Measurements from ENCODE around the gene RPS3.

Gene RPS3

DNA sequence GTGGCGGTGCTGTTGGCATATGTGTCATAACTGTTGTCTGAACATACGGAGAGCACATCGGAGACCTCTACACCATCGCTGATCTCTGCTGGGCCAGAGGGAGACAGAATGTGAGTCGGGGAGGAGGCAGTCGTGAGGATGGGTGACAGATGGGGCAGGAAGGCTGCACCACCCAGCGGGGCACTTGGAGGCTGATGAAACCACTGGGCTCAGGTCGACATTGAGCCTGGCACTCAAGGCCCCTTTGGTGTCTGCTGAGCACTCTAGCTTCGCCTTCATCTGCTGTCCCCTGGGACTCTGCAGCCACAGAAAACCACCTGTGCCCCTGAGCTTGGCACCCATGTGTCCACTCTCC is 36.2 kb downstream of the RPS3 start:
- DNase-seq, result no peak

DNA sequence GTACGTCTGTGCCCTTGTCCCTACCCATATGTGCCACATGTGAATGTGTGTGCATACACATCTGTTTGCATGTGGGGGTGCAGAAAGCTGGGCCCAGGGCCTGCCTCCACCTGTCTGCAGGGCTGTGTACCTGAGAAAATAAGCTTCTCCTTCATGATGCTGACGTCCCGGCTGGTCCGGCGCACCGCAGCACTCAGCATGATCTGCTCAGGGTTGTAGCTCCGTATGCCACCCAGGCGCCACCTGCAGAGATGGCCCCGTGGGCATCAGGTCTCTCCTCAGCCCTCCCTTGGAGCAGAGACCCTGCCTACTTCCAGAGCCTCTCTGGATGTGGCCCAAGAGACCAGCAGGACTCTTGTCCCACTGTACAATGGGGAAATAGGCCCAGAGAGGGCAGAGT is 37.5 kb downstream of the RPS3 start:
- DNase-seq, result no peak

DNA sequence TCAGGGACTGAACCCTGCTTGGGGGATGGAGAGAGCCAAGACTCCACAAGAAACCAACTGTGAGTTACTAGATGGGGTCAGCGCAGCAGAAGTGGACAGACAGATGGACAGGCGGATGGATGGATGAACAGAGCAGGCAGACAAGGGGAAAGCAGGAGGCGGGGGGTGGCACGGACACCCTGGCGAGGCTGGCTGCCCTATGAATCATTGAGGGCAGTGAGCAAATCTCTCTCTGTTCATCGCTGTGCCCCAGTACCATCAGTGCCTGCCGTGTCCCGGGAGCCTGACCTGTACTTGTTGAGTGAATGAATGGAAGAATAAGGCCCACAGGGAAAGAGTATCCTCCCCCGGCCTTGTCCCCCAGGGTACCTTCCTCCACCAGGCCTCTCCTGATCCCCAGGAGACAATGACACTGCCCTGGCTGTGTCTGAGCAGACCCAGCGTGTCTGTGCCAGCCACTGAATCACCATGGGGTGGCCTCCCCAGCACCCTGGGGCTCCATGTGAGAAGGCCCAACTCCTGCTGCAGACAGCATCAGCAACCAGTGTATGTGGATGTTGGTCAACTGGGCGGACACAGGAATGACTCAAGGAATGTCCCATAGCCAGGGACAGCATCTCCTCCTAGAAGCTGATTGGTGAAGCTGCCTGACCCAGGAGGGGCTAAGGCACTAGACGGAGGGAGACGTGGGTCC is 38.8 kb downstream of the RPS3 start:
- DNase-seq, result no peak

DNA sequence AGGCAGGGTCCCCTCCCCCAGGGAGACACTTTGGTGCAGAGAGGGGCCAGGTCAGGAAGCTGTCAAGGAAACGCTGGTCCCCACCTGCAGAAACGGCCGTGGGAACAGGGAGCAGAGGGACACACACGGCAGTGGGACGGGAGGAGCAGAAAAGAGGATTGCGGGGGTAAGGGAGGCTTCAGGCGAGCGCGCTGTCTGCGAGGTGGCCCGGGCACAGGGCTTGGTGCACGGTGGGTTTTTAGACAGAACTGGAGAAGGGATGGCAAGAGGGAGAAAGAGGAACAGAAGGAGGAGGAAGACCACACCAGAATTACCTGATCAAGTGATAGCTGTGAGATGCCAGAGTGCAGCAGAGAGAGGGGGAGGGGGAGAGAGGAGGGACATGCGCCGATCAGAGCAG is 39.7 kb downstream of the RPS3 start:
- no peak for DNase-seq

DNA sequence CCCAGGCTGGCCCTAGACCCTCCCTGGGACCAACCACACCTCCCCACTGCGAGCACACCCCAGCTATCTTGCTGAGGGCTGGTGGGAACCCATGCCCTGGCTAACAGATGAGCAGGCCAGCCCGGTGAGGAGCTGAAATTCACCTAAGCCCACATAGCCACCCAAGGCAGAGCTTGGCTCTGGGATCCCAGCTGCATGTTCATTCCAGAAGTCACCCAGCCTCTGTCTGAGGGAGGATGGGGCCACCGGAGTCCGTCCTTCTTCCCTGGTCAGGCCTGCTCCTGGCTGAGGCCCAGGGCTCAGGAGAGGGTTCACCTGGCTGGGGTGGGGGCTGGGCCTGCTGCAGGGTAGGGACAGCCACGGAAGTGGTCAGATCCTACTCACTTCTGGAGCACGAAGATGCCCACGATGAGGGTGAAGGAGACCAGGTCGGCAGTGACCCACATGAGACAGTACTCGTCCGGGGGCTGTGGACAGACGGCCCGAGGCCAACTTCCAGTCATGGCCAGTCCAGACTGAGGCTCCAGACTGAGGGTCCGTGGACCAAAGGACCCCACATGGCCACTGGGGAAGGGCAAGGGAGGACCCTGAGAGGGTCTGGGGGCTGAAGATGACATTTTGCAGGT is 40.3 kb downstream of the RPS3 start:
- no peak for DNase-seq

DNA sequence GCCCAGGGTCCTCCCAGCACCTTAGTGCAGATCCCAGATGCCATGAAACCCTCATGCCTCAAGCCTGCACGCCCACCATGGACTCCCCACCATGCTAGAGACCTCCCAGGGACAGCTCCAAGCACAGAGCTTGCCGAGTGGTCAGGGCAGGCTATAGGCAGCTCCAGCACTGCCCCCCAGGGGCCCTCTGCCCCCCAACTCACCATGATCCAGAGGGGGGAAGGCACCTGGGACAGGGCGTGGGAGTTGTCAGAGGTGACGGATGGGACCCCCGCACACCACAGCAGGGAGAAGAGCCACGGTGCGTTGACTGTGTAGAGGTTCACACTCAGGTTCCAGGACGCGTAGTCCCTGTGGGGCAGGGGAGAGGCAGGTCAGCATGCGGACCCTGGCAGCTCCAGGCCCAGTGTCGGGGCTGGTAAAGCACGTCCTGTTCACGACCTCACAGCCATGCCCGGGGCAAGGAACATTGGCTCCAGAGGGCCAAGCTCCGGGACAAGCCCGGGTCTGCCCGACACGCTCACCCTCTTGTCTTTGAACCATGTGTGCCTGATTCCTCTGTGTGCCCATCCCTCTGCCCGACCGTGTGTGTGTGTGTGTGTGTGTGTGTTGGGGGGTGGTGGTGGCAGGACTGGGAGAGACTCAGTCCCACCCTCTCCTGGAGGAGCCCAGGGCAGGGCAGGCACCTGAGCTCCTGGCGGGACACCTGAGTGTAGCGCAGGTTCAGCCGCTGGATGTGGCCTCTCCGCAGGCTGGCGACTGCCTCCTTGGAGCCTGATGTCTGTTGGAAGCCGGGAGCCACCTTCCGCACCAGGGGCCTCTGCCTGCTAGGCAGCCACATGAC is 41.9 kb downstream of the RPS3 start:
- DNase-seq, result no peak

DNA sequence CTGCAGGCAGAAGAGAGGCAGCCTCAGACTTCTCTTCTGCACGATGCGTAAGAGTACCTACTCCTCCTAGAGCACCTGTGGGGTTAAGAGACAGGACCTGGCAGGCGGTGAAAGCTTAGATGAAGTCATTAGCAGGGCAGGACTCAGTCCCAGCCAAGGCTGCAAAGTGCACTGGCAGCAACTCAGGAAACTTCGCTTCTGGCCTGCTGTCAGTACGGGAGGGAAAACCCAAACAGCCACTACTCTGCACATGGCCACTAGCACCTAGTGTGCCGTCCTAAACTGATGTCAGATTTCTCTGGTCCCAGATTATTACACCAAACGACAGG is 42.5 kb downstream of the RPS3 start:
- no peak for DNase-seq

DNA sequence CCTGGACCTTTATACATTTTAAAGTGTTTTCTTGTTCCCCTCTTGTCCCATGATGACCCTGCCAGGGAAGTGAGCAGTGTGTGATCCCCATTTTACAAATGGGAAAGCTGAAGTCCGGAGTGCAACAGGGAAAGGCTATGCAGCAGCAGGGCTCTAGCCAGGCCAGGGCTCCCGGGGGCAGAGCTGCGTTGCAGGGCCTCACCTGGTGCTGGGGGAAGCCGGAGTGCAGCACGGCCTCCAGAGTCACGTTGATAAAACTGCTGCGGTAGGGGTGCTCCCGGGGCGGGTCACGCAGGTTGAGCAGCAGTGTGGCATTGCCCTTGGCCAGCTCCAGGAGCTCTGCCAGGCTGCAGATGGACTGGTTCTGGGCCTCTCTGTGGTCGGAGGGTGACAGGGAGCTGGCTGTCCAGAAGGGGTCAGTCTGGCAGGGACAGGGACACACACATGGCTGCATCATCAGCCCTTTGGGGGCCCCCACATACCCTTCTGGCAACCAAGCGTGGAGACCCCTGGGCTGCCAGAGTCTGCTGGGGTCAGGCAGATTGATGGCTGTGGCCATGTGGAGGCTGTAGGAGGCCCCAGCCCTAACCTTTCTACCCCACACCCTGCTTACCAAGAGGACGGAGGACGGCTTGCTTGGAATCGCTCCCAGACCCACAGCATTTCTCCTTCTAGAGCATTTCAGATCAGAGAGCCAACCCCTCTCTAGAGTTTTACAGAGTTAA is 43.0 kb downstream of the RPS3 start:
- DNase-seq, result no peak

DNA sequence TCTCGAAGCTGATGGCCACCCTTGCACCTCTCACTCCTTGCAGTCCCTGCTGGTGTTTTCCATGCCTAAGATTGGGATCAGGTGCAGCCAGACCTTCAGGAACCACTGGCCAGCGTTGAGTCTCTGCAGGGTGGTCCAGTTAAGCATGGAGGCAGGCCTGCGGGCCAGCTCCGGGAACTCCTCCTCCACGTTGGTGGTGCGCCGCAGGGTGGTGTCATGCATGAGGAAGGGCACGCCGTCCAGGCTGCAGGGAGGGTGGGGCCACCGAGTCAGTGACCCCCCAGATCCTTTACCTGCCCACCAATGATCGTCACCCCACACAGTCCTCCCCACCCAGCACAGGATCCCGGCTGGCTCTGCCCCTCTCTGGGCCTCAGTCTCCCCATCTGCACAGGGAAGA is 43.7 kb downstream of the RPS3 start:
- no peak for DNase-seq

DNA sequence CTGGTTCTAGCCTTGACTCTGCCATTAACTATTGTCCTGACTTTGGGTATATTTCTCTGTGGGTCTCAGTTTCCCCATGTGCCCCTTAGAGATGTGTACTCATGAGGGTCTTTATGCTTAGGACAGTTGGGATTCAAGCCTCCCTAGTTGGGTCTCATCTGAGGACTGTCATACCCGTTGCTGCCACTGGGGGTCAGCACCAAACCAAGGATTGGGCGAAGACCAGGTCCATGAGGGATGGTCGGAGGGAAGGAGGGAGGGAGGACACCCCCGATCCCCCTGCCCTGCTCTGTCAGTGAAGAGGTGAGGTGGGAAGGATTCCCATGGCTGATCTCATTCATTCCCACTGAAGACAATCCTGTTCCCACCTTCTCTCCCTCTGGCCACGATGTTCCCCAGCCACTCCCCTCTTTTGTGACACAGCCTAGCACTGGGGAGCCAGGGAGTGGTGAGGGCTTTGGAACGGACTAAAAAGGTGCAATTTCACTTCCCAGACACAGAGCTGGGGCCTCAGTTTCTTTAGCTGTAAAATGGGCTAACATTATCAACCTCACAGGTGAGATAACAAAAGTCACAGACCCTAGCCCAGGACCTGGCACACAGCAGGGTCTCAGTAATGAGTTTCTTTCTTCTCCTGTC is 46.1 kb downstream of the RPS3 start:
- peak; percentile 35 to 59 for DNase-seq

DNA sequence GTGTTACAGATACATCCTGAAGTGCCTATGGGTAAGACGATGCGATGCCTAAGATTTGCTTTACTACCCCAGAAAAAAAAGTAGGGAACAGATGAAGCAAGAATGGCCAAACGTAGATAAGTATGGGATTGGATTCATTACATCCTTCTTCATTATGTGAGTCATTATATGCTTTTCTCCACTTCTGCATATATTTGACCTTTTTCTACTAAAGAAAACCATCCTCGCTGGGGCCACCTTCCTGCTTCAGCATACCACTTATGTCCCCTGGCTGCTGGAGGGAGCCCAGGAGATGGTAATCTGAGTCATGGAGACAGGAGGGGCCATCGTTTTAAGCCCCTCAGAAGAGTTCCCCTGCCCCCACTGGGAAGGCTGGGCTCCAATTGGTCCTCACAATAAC is 48.1 kb downstream of the RPS3 start:
- no peak for DNase-seq

DNA sequence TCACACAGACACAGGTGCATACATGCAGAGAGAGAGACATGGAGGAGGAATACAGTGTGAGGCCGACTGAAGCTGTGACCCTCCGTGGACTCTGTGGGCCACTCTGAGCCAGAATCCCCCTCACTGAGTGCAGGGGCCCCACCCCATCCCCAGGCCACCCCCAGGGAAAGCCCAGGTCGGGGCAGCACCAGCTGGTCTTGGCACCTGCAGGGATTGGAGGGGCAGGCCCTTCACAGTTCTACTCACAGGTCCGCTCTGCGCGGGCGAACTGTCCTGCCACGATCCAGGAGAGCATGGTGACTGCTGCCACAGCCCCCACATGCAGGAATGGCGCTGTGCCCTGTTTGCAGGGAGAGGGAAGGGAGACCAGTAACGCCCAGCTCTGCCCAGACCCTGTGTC is 50.0 kb downstream of the RPS3 start:
- no peak for DNase-seq

DNA sequence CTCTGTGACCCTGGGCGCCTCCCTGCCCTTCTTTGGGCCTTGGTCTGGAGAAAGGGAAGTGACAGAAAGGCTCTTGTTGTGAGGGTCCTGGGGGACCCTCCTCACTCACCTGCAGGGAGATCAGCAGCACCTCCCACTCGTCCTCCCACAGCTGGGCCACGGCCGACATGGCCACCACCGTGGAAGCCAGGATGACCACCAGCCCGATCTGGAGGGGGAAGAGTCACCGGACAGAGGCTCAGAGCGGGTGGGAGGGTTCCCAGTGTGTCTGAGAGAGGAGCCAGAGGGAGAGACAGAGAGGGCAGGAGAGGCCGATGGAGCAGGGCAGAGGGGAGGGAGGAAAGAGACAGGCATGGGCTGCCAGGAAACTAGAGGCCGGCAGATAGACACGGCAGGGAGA is 50.5 kb downstream of the RPS3 start:
- DNase-seq, result no peak

DNA sequence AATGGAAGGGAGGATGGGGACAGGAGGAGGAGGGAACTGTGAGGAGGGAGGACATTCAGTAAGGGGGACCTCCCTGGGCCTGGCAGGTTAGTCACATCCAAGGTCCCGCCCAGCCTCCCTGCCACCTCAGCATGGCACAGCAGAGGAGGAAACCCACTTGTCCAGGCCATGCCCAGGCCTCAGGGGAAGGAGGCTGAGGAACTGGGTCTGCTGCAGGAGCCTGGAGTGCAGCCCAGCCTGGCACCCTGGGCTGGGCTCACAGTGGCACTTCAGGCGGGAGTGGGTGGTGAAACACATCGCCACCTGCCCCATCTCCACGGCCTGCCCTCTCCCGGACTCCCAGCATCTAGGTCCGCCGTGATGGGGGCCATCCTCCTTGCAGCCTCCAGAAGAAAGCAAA is 50.9 kb downstream of the RPS3 start:
- DNase-seq, result no peak

DNA sequence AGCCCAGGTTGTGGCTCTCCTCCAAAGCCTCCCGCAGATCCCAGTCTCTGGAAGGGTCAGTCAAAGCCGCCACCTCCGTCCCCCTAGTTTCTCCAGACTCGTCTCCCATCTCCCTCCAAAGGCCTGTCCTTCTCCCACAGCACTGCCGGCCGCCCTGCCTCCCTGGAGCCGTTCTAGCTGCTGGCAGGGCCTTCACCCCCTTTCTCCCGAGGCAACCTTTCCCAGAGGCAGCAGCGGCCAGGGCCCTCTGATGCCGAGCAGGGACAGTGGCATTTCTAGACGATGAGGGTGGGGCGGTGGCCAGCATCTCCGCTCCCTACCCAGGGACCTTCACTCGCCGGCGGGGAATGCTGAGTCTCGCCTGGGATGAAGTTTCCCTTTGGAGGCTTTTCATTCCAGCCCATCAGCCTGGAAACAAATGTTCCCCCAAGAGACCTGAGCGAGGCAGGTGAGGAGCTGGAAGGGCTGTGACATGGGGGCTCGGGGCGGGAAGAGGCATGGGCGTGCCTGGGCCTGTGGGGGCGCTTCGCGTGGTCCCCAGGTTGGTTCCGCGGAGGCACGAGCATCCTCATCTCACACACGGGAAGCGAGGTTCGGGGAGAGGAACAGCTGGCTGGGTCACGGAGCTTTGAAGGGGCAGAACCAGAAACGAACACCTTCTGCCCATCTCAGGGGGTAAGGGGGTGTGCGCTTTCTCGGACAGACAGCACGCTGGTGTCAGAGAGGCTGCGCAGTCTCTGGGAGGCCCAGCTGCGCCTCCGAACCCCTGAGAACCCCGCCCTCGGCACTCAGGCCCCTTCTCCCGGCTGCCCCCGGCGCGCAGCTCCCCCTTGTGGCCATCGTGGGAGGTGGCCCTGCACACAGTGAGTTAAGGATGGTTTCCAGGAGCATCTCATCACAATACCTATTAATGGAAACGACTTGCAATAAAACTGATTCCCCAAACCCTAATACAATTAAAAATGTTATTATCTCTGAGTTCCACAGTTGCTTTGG is 51.8 kb downstream of the RPS3 start:
- peak; percentile 2 to 19 for DNase-seq

DNA sequence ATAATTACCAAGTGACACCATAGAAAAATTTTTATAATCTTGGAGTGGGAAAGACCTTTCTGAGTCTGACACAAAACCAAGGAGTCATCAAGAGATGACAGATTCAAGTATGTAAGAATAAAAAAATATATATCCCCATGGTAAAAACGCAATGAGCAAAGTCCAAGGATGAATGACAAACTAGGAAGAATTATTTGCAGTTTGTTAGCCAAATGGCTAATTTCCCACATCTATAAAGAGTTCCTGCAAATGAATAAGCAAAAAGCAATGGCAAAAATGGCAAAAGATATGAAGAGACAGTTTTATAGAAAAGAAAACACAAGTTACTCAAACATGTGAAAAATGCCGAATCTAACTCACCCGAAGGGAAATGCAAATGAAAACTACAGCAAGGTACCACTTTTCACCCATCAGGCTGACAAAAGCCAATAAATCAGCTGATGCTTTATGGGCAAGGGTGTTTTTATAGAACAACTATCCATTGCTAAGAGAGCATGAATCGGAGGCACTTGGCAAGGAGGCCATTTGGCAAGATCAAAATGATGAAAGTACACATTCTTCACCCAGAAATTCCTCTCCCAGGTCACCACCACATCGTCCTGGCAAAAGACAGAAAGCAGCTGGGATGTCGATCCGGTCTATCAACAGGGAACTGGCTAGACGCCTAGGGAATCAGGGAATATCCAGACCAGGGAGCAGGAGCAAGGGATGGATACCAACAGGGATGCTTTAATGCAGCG is 54.8 kb downstream of the RPS3 start:
- DNase-seq, result no peak

DNA sequence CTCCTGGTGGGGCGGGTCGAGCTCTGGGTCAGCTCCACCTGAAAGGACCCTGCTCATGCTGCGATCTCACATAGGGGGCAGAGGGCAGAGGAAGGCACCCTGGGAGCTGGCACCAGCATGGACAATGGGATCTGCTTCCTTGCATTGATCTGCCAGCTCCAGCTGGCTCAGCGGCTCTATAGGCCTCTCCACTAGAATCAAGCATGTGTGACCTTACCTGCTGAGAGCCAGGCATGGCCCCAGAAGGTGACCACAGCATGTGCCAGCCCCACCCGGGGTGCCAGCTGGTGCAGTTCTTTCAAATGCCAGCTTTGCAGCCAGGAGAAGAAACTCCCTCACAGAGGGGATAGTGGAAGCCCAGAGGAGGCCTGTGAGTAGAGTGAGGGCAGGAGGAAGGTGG is 55.7 kb downstream of the RPS3 start:
- DNase-seq, result no peak

Measured in Kasumi-1 (cell line).